Mesenteric fat pad (tissue), 1 donor: ENCODE results near the gene VEGFB. TPM values are rescaled to one million over a fixed set of nuclear protein-coding genes. Genes with fewer than 3 reads are reported as not detected.

Source experiments
- DNase-seq: peaks from one replicate; pipeline ENCODE4 v3.0.0-alpha.2; 2020; ENCODE audit warnings: low spot score
- long read RNA-seq: library from polyadenylated mRNA; unstranded; transcript quantifications from one replicate; pipeline ENCODE4 v2.0.0, GENCODE V29; 2020
- total RNA-seq: library from RNA; stranded (reverse); fragmentation: NEBNext Ultra II Directional; extraction: Animal tissue kit (Norgen Biotek cat#: 25700); gene quantifications from one replicate; pipeline ENCODE4 v1.2.1, GENCODE V29; 2021
- donor health status: DM: yes; HTN: yes; CAD: no.

Gene VEGFB, protein sequence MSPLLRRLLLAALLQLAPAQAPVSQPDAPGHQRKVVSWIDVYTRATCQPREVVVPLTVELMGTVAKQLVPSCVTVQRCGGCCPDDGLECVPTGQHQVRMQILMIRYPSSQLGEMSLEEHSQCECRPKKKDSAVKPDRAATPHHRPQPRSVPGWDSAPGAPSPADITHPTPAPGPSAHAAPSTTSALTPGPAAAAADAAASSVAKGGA
- 426 TPM for total RNA-seq
- long read RNA-seq, transcript VEGFB-202 (7 exons, 979 nt) = minor isoform, 6 of 38 reads
- long read RNA-seq, transcript VEGFB-201 (7 exons, 1,380 nt) = major isoform, 9 of 38 reads
- long read RNA-seq, partial matches to known transcripts = 19 of 38 reads
- long read RNA-seq, other reads (novel, unspliced or antisense) = 1 of 38 reads

DNA sequence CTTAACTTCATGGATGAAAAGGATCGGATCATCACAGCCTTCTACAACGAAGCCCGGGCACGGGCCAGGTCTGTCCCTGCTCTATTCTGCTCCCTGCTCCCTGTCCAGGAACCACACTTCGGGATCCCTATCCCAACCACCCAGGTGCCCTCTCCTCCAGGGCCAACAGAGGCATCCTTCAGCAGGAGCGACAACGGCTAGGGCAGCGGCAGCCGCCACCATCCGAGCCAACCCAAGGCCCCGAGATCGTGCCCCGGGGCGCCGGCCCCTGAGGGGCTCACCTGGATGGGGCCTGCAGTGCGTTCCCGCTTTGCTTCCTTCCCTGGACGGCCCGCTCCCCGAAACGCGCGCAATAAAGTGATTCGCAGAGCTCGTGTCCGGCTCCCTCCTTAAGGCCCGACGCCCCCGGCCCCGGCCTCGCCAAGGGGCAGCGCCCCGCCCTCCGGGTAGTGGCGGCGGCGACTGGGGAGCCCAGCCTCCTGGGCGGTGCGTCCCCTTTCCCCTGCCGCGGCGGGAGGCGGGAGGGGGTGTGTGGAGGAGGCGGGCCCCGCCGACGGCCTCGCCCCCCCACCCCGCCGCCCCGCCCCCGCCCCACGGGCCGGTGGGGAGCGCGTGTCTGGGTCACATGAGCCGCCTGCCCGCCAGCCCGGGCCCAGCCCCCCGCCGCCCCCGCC, at the start of gene VEGFB:
Gene VEGFB, plus strand, starts transcription at position 672 of the 674 bp plus-strand sequence. CDS start 250 bp downstream, outside the sequence.
- DNase-seq = no peak

DNA sequence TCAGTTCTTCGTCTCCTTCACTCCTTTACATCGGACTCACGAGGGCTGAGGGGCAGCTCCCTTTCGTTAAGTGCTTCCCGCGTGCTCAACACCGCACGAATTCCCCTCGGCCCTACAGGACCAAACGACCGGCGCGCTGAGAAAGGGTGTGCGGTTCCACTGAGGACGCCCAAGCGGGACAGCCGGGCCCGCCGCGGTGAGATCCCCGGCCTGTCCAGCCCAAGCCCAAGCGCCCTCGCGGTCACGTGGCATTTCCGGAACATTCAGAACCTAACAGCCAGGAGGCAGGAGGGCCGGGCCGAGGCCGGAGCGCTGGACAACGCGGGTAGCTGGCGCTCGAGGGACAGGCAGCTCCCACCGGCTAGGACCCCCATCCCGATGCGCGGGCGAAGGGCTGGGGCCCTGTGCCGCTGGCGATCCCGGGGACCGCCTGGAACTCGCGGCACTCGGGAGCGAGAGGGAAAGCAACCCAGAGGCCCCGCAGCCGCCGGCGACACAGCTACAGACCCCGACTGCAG, 49.1 kb upstream of the VEGFB start:
- DNase-seq = peak; percentile 96

DNA sequence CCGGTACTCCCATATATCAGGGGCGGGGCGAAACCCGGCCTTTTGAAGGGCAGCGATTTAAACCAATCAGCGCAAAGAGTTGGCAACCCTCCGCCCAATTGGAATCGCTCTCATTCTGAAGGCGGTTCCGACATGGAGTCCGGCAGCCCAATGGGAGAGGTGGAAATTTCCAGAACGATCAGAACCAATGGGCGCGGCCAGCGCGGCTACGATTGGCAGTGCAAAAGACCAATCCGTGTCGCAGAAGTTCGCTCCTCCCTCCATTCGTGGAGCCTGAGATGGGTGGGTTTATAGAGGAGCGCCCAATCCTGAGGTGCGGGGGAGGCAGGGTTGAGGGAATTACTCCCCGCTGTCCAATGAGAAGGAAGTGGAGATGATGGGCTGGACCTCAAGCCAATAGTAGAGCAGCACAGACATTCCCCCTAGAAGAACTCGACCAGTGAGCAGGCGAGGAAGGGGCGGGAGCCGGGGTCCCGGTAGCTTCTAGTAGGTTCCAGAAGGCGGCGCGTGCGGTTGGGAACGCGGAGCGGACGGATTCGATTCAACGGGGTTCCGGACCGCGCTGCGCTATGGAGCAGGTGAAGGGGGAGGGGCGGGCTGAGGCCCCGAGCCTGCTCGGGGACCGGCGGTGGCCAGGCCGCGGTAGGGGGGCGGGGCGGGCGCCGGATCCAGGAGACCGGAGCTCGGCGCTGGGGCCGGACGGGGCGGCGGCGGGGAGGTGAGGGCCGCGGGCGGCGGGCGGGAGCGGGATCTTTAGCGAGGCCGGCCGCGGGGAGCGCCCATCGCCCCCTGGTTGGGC, 48.5 kb upstream of the VEGFB start, which contains the start of gene STIP1:
Gene STIP1, plus strand, starts transcription at position 479 of the 799 bp plus-strand sequence. Its CDS starts 91 bp downstream, at position 570.
- peak; percentile 99 for DNase-seq

DNA sequence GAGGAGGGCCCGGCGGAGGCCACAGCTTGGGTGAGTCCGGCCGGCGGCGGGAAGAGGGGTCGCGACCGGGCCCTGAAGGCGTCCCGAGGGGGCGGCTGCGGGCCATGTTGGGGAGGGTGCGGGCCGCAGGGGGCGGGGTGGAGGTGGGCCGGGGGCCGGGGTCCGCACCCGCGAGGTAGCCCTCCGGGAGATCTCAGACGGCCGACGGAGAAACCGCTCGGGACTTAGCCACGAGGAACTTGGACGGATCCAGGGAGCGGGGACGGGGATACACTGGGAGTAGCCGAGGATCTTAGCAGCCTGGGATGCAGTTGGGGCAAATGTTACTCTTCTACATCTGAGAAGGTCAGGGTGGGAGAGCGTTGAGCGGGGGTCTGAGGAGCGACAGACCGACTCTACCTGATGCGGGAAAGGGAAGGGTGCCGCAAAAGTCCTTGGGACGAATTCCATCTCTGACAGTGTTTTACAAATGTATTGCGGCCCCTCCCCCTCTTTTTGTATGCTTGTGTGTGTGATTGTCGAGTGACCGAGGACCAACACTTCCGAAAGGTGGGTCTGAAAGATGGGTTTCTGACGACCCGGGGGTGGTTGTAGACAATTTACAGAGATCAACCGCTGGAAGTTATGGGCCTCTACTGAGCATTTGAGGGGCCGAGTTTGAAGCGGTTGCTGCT, 47.8 kb upstream of the VEGFB start:
- DNase-seq = no peak

DNA sequence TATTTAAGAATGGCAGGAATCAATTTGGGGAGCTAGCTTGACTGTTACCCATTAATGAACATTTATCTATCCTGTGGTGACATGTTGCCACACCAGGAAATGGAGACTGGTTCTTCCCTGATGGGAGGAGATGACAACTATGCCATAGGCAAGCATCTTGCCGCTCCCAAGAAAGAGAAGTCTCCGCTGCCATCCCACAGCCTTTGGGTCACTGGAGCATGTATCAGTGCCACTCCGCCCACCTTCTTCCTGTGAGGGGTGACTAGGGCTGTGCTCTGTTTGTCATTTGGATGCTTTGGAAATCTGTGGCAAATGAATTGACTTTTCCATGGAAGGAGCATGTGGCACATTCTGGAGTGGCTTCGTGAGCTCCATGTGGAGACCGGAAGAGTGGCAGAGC, 42.0 kb upstream of the VEGFB start:
- DNase-seq = no peak

DNA sequence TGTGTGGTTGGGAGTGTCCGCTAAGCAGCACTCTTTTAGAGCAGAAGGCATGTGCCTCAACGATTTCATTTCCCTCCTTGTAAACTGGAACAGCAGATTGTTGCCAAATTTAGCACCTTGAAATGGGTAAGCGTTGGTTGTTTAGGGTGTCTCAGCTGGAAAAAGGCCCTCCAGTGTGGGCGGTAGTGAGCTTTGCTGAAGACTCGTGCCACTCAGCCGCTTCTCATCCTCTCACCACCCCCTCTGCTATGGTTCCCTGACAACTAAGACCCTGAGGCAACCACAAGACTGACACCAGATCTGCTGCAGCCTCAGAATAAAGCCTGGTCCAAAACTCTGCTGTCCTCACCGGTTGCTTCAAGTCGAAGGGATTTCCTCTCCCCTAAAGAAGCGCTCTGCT, 37.8 kb upstream of the VEGFB start:
- DNase-seq = no peak

DNA sequence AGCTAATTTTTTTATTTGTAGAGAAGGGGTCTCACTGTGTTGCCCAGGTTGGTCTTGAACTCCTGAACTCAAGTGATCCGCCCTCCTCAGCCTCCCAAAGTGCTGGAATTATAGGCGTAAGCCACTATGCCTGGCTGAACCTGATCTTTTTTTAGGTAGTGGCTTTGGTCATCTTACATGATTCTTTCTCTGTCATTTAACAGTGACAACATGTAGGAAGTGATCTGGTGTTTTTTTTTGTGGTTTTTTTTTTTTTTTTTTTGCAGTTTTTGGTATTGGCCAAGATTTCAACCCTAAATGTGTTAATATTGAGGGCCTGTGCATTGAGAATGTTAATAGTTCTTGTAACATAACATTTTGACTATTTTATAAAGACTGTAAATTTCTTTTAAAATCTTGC, 35.9 kb upstream of the VEGFB start:
- DNase-seq = no peak

DNA sequence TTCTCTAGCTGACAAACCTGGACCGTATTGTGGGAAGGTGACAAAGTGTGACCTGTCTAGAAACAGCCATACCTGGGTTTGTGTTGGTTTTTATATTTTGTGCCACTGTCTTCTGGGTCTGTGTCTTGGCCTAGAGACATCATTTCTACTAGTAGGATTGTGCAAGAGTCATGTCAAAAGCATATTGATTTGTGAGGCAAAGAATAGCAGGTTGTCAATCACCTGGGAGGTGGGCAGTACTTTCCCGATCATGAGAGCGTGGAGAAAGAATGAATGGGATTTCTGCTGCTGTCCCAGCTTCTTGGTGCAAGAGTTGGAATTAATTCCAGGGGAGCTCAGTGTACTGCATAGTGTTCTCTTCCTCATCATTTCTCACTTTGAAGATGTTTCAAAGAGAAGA, 32.8 kb upstream of the VEGFB start:
- DNase-seq = no peak

DNA sequence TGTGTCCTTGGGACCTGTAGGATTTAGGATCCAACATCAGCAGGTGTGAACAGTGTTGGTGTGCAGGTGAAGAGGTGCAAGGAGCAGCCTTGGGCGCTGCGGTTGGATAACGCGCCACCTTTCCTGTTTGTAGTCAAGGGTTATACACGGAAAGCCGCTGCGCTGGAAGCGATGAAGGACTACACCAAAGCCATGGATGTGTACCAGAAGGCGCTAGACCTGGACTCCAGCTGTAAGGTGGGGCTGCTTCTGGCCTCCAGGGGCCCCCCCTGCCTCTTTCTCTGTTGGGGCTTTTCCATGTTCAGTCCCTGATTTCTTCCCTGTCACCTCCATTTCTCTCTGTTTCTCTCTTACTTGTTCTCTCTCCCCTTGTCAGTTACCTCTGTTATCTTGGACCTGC, 31.4 kb upstream of the VEGFB start:
- DNase-seq = no peak

DNA sequence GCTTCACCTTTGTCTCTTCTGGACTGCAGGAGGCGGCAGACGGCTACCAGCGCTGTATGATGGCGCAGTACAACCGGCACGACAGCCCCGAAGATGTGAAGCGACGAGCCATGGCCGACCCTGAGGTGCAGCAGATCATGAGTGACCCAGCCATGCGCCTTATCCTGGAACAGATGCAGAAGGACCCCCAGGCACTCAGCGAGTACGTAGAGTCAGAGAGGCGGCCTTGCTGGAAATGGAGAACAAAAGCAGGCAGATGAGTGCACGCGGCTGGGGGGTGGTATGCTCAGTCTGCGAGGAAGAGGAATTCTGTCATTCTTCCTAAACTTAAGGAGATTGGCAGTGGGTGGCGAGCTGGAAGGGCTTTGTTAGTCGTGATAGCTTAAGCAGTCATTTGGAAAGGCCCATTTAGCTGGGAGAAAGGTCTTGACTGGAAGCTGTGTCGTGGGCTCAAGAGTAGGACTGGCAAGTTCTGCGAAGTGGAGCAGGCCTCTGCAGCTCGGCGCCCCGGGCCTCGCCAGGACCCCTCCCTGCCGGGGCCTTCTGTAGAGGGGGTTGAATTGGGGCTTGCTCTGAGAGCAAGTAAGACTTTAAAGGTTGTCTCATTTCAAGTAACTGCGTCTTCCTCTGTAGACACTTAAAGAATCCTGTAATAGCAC, 30.8 kb upstream of the VEGFB start:
- no peak for DNase-seq

DNA sequence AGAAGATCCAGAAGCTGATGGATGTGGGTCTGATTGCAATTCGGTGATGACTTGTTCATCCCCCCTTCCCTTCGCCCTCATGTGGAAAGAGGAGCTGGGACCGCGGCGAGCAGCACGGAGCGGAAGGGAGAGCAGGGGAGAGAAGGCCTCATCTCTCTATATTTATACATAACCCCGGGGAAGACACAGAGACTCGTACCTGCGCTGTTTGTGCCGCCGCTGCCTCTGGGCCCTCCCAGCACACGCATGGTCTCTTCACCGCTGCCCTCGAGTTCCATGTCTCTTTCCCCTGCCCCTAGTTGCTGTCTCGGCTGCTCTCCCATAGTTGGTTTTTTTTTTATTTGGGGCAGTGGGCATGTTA, 30.3 kb upstream of the VEGFB start:
- DNase-seq = no peak

DNA sequence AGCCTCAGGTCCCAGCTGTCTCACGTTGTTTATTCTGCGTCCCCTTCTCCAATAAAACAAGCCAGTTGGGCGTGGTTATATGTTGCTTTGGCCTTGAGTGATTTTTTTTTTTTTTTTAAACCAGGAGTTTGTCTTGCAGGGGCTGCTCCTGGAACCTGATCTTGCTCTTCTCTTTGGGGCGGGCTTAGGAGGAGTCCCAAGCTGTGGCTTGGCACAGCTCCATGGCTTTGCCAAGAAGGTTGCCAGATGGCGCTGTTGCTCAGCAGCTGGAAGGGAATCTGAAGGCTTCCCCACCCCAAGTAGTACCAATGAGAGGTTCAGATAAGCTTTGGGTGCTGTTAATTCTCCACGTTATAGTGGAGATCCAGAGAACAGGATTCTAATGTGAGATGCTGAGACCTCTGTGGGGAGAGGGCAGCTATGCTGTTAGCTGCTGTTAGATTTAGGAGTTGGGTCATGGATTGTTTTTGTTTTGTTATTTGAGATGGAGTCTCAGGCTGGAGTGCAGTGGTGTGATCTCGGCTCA, 29.9 kb upstream of the VEGFB start:
- DNase-seq = no peak

DNA sequence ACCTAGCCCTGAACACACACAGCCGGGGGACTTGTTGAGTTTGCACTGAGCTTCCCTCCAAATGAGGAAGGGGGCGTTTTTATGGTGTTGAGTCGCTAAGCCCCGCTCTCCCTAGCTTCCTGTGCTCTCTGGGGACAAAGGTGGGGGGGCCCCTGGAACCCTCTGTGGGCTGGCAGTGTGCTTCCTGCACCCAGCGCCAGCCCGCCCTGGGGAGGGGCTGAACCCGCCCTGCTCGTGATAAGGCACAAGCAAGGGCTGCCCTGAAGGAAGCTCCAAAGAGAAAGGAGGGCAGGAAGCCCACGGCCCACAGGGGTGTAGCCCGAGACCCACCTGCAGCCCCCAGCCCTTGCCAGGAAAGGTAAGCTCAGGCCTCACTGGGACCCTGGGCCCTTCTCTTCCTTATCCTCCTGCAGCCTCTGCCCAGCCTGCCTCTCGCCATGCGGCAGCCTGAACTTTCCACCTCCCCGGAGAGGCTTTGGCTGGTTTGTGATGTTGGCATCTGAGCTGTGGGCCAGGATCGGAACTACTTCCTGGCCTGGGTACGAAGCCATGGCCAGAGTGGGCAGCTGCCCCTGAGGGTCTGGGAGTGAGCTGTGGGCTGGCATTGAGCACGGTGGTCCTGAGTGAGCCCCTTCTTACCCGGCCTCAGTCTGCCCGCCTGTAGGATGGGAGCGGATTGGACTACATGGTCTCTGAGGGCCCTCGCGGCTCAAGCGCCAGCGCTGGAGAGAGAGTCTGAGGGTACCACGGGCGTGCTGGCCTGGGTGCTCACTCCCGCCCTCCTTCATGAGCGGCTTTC, 27.7 kb upstream of the VEGFB start, which contains the start of gene FERMT3:
Gene FERMT3, plus strand, starts transcription at position 265 of the 799 bp plus-strand sequence. CDS start 644 bp downstream, outside the sequence.
- no peak for DNase-seq

DNA sequence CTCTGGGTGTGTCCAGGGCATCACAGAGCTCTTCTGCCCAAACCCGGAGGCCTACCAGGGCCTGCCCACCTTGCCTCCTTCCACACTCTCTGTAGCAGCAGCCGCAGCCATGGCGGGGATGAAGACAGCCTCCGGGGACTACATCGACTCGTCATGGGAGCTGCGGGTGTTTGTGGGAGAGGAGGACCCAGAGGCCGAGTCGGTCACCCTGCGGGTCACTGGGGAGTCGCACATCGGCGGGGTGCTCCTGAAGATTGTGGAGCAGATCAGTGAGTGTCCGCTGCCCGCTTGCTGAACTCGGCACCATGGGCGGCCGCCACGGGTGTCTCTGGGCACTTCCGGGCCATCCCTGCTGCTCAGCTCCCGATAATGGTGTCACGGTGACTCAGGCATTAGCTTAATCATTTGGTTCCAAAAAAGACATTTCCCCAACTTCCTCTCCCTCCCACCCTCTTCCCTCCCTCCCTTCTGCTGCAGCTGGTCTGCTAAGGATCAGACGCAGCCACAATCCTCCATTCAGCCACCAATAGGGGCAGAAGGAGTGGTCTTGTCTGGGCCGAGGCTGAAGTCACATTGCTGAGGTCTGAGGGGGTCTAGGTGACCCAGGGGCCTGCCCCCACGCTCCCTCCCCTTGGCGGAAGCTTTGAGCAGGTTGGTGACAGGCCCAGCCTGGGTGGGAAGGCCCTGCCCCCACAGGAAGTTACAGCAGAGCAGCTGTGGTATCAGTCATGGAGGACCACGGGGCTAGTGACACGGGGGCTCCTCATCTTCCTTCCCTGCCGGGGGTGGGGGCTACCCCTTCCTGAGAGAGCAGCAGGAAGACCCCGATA, 26.9 kb upstream of the VEGFB start:
- no peak for DNase-seq

DNA sequence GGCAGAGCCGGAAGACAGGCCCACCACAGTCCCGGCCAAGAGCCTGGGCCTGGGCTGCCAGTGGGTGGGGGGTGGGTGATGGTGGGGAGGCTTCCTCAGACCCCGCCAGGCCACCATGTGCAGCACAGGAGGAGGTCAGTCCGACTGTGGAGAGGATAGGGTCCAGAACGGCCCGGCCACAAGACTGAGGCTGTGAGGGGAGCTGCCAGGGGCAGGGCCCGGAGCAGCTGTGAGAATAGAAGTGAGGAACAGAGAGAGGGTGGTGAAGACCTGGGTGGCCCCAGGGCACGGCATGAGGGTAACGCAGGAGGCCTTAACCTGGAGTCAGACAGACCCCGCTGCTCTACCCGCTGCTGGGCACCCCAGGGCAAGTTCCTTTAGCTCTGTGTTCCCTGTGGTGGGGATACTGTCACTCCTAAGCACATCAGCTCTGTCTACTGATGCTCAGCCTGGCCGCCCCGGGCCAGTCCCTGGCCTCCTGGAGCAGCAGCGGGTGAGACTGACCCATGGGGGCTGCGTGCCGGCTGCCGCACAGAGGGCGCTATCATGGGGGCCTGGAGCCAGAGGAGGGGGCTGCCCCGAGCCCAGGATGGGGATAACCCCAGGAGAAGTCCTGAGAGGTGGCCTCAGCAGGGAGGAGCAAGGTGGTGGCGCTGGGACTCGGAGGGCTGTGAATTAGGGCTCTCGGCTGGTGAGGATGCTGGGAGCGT, 26.1 kb upstream of the VEGFB start:
- DNase-seq = no peak

DNA sequence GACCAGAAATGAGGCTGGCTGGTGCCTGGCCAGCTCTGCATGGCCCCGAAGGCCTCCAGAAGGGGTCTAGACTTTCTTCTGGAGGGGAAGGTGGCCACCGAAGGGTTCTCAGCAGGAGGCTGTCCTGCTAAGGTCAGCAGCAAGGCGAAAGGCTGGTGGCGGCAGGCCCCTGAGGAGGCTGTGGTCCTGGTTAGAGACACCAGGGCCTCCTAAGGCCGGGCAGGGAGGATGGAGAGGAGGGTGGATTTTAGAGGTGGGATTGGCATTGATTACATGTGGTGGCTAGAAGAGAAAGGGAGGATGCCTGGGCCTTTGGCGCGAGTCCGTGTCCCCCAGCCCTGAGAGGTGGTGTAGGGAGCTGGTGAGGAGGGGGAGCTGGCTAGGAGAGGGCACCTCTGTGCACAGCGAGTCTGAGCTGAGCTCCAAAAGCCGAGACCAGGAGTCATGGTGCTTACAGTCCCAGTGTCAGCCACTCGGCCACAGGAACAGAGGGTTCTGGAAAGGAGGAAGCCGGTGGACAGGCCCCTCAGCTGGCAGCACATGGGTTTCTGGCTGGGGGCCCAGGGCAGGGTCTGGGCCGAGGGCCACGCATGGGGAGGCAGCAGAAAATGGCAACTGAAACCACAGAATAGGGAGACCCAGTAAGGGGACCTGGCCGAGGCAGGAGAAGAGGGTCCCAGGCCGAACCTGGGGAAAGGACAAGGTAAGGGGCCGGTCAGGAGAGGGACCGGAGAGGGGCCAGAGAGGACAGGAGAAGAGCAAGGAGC, 25.4 kb upstream of the VEGFB start:
- DNase-seq = no peak

DNA sequence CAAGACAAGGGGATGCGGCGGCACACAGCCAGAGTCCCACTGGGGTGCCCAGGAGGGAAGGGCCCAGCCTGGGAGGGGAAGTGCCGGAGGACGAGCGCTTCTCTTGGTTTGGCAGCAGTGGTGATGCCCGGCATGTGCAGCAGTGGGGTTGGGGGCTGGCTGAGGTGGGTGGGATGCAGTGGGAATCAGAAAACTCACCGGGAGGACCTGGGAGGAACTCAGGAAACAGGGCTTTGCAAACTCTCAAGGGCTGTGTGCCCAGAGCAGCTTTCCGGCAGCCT, 24.9 kb upstream of the VEGFB start:
- DNase-seq = no peak
